ENCODE data around the gene PIGQ.
A peak's percentile ranks its signal among the peaks of the same experiment; 100 is the strongest.

Gene PIGQ

DNA sequence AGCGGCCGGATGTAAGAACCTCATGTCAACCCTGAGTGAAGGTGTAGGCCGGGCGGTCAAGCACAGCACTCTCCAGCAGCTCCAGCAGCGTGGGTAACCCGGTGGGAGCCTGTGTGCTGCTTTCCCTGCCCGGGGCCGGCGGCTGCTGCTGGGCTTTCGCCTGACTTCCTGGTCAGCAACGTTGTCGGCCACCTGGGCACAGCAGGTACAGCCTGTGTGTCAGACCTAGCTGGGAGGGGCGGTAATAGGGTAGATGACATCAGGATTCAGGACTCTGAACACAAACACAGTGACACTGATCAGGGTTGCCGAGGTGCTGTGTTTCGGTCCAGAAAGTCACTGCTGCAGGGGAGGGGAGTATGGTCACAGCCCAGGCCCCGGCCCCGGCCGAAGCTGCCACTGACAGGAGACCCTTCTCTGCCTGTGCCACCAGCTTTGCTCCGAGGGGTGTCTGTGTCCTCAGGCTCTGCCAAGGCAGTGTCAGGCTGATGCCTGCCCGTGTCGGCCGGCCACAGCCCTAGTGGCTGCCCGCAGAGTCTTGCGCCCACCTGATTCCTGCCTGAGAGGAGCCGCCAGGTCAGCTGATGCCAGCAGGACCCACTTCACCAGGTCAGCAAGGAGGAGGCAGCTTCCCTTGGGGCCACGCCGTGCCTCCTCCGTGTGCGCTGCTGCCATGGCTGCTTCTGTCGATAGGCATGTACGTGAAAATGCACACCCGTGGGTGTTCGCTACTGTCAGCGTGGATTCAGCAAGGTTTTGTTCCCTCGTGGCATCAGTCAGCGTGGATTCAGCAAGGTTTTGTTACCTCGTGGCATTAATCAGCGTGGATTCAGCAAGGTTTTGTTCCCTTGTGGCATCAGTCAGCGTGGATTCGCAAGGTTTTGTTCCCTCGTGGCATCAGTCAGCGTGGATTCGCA lies 29.3 kb downstream of the PIGQ start:
- Histone ChIP-seq H3K4me3 (ENCODE audit: low read length) (no peak overlapping the region), H3K36me3 (ENCODE audit: control insufficient read depth, insufficient read depth, low read length) (no peaks in the 10 kb centered on the region), H3K27me3 (ENCODE audit: control insufficient read depth, insufficient read depth, low read length) (no peaks in the 10 kb centered on the region), H3K9ac (ENCODE audit: low read length) (no peak overlapping the region), H3K9me3 (ENCODE audit: control insufficient read depth, low read length) (no peaks in the 10 kb centered on the region), H3K4me1 (ENCODE audit: control insufficient read depth, insufficient read depth, low read length) (peaks cover 33% of the 10 kb centered on the region)

DNA sequence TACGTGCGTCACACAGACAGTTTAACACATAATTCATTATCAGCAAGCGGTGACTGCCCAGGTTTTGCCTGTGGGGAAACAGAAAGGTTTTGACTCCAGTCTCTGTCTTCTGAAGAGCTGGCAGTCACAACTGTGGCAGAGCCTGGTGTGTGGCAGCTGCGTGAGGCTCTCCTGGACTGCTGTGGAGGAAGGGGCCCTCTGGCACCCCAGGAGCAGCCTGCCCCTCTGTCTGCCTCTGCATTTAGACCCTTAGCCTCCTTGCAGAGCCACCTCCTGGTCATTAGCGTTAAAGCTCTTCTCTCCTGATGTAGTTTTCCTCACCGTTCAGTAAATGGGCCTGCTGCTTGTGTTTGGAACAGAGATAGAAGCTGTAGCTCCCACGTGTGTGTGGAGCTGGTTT lies 31.0 kb downstream of the PIGQ start:
- Histone ChIP-seq H3K9ac (ENCODE audit: low read length) (no peak overlapping the region), H3K27me3 (ENCODE audit: control insufficient read depth, insufficient read depth, low read length) (no peaks in the 10 kb centered on the region), H3K4me1 (ENCODE audit: control insufficient read depth, insufficient read depth, low read length) (peaks cover 16% of the 10 kb centered on the region), H3K36me3 (ENCODE audit: control insufficient read depth, insufficient read depth, low read length) (no peaks in the 10 kb centered on the region), H3K4me3 (ENCODE audit: low read length) (no peak overlapping the region), H3K9me3 (ENCODE audit: control insufficient read depth, low read length) (no peaks in the 10 kb centered on the region)

DNA sequence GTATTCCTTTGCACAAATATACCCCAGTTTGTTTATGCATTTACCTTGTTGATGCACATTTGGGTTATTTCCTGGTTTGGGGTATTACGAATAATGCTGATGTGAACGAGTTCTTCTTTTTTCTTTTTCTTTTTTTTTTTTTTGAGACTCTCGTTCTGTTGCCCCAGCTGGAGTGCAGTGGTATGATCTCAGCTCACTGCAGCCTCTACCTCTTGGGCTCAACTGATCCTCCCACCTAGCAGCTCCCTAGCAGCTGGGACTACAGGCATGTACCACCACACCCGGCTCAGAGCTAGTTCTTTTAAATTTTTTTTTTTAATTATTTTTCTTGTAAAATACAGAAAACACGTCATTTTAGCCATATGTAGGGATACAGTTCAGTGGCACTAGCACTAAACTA lies 34.2 kb downstream of the PIGQ start:
- H3K4me3 ChIP-seq (ENCODE audit: low read length): no peak overlapping the region
- no peaks in the 10 kb centered on the region for H3K9me3 ChIP-seq (ENCODE audit: control insufficient read depth, low read length)
- no peaks in the 10 kb centered on the region for H3K27me3 ChIP-seq (ENCODE audit: control insufficient read depth, insufficient read depth, low read length)
- H3K36me3 ChIP-seq (ENCODE audit: control insufficient read depth, insufficient read depth, low read length): no peaks in the 10 kb centered on the region
- H3K4me1 ChIP-seq (ENCODE audit: control insufficient read depth, insufficient read depth, low read length): peaks cover 12% of the 10 kb centered on the region
- no peak overlapping the region for H3K9ac ChIP-seq (ENCODE audit: low read length)

DNA sequence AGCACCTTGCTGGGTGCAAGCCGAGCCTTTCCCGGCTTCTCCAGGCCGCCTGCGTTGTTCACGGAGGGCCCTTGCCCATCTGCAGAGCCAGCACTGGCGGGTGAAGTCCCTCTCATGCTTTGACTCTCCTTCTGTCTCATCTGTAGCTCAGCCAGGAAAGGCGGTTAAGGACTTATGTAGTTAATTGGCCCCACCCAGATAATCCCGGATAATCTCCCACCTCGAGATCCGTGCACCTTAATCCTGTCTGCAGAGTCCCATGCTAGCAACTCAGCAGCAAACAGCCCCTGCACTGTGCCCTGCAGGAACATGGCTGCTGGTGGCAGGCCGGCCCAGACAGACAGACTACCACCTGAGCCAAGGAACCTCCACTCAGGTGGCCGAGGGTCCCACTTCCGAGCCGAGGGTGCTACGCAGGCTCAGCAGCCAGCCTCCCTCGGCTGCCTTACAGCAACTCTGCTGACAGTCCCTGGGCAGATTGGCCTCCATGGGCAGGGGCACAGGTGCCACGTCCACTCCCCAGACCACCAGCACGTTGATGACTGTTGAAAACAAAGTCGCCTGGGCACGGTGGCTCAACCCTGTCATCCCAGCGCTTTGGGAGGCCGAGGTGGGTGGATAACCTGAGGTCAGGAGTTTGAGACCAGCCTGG lies 37.0 kb downstream of the PIGQ start:
- Histone ChIP-seq H3K9me3 (ENCODE audit: control insufficient read depth, low read length) (no peaks in the 10 kb centered on the region), H3K4me3 (ENCODE audit: low read length) (no peak overlapping the region), H3K9ac (ENCODE audit: low read length) (no peak overlapping the region), H3K36me3 (ENCODE audit: control insufficient read depth, insufficient read depth, low read length) (no peaks in the 10 kb centered on the region), H3K27me3 (ENCODE audit: control insufficient read depth, insufficient read depth, low read length) (no peaks in the 10 kb centered on the region), H3K4me1 (ENCODE audit: control insufficient read depth, insufficient read depth, low read length) (peaks cover 24% of the 10 kb centered on the region)

DNA sequence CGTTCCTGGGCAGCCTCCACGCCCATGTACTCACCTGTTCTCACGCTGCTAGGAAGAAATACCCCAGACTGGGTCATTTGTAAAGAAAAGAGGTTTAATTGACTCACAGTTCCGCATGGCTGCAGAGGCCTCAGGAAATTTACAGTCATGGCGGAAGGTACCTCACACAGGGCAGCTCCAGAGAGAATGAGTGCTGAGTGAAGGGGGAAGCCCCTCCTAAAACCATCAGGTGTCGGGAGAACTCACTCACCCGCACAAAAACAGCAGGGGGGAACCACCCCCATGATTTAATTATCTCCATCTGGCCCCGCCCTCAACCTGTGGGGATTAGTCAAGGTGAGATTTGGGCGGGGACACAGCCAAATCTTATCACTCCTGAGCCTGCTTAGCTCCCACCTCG lies 38.3 kb downstream of the PIGQ start:
- Histone ChIP-seq H3K27me3 (ENCODE audit: control insufficient read depth, insufficient read depth, low read length) (no peaks in the 10 kb centered on the region), H3K4me1 (ENCODE audit: control insufficient read depth, insufficient read depth, low read length) (peaks cover 24% of the 10 kb centered on the region), H3K4me3 (ENCODE audit: low read length) (no peak overlapping the region), H3K9ac (ENCODE audit: low read length) (no peak overlapping the region), H3K36me3 (ENCODE audit: control insufficient read depth, insufficient read depth, low read length) (no peaks in the 10 kb centered on the region), H3K9me3 (ENCODE audit: control insufficient read depth, low read length) (no peaks in the 10 kb centered on the region)

DNA sequence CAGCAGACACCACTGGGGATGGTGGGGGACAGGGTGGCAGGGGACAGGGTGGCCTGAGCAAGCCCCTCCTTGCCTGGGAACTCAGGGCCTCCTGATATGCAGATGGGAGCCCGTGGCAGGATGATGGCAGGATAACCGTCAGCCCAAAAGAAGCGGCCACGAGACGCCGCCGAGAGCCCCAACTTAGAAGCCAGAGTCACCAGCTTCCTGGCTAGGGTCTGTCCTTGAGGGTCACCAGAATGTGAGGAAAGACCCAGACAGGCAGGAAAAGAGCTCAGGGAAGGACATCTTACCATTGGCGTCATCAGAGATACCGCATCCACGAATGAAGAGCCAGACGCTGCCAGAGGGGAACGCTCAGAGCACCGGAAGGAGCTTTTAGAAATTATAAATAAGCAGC lies 39.5 kb downstream of the PIGQ start:
- H3K9me3 ChIP-seq (ENCODE audit: control insufficient read depth, low read length): no peaks in the 10 kb centered on the region
- no peak overlapping the region for H3K4me3 ChIP-seq (ENCODE audit: low read length)
- no peak overlapping the region for H3K9ac ChIP-seq (ENCODE audit: low read length)
- H3K36me3 ChIP-seq (ENCODE audit: control insufficient read depth, insufficient read depth, low read length): no peaks in the 10 kb centered on the region
- no peaks in the 10 kb centered on the region for H3K27me3 ChIP-seq (ENCODE audit: control insufficient read depth, insufficient read depth, low read length)
- H3K4me1 ChIP-seq (ENCODE audit: control insufficient read depth, insufficient read depth, low read length): peaks cover 24% of the 10 kb centered on the region

DNA sequence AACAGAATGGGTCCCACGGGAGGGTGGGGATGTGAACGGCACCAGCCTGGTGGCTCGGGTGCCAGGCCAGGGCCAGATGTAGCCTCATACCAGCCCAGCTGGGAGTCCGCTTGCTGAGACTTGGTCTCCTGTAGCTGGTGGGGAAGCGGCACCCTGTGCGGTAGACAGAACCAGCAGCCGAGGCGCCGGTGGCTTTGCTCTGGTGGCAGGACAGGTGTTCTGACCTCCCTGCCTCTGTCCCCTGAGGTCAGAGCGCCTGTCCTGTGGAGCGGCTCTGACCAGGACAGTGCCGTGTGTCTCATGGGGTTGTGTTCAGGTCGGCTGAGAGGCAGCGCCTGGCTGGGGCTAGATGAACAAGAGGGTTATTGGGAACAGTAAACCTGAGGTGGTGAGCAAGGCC lies 40.2 kb downstream of the PIGQ start:
- H3K36me3 ChIP-seq (ENCODE audit: control insufficient read depth, insufficient read depth, low read length): no peaks in the 10 kb centered on the region
- H3K9ac ChIP-seq (ENCODE audit: low read length): peak overlapping the region; percentile 22

DNA sequence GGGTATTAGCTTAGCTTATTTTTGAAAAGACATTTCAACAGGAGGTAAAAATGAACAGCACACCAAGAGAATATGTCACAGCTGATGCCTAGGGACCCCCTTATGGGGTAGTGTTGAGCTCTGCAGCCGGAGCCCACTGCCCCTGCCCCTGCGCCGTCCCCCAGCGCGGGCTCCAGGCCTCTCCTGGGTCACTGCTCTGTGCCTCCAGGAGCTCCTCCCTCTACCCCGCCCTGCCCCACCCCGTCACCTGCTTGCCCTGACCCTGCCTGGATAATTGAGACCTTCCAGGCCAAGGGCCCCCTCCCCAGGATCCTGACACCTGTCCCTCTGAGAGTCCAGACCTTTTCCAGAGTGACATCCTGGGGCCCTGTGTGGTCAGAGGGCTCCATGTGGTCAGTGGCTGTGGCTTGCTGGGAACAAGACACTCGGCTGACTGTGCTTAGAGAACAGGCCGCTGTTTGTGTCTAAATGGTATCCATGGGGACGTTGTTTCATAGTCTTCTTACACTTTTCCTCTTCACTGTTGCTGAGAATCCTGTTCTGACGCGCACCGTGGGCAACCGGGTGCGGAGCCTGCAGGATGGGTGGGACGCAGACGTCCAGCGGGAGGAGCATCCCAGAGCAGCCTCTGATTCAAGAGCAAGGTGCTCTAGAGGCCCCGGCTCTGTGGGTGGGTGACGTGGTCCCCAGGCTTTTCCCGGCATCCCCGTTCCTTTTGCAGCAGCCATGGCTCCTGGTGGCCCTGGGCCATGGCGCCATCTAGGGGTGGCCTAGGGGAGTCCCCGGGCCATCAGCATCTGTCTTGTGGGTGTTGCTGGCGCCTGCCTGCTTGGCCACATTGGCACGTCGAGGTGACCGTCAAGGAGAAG lies 41.0 kb downstream of the PIGQ start:
- Histone ChIP-seq H3K4me1 (ENCODE audit: control insufficient read depth, insufficient read depth, low read length) (peaks cover 24% of the 10 kb centered on the region), H3K27me3 (ENCODE audit: control insufficient read depth, insufficient read depth, low read length) (no peaks in the 10 kb centered on the region), H3K9ac (ENCODE audit: low read length) (peak overlapping the region; percentile 22), H3K4me3 (ENCODE audit: low read length) (no peak overlapping the region), H3K36me3 (ENCODE audit: control insufficient read depth, insufficient read depth, low read length) (no peaks in the 10 kb centered on the region), H3K9me3 (ENCODE audit: control insufficient read depth, low read length) (no peaks in the 10 kb centered on the region)

More for the DNA sequence above, 40.2 kb downstream of the PIGQ start:
- Histone ChIP-seq H3K4me3 (ENCODE audit: low read length) (no peak overlapping the region), H3K9me3 (ENCODE audit: control insufficient read depth, low read length) (no peaks in the 10 kb centered on the region), H3K4me1 (ENCODE audit: control insufficient read depth, insufficient read depth, low read length) (peaks cover 24% of the 10 kb centered on the region), H3K27me3 (ENCODE audit: control insufficient read depth, insufficient read depth, low read length) (no peaks in the 10 kb centered on the region)

DNA sequence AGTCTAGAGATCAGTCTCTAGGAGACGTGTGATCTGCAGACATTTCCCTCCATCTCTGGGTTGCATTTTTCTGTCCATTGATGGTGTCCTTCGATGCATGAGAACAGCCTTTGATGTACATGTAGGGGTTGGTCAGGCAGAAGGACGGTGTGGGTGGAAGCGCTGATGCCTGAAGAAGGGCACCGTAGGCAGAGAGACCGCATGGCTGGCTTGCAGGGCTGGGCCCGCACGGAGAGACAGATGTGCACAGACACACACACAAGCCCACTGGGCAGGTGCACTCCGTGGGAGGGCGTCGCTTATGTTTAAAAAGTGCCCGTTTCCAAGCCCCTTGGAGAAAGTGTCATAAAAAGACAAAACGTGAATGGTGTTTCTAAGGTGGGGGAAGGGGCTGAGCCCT lies 45.4 kb downstream of the PIGQ start:
- Histone ChIP-seq H3K9ac (ENCODE audit: low read length) (no peak overlapping the region), H3K4me3 (ENCODE audit: low read length) (no peak overlapping the region), H3K4me1 (ENCODE audit: control insufficient read depth, insufficient read depth, low read length) (peaks cover 23% of the 10 kb centered on the region), H3K27me3 (ENCODE audit: control insufficient read depth, insufficient read depth, low read length) (no peaks in the 10 kb centered on the region), H3K36me3 (ENCODE audit: control insufficient read depth, insufficient read depth, low read length) (no peaks in the 10 kb centered on the region), H3K9me3 (ENCODE audit: control insufficient read depth, low read length) (no peaks in the 10 kb centered on the region)

DNA sequence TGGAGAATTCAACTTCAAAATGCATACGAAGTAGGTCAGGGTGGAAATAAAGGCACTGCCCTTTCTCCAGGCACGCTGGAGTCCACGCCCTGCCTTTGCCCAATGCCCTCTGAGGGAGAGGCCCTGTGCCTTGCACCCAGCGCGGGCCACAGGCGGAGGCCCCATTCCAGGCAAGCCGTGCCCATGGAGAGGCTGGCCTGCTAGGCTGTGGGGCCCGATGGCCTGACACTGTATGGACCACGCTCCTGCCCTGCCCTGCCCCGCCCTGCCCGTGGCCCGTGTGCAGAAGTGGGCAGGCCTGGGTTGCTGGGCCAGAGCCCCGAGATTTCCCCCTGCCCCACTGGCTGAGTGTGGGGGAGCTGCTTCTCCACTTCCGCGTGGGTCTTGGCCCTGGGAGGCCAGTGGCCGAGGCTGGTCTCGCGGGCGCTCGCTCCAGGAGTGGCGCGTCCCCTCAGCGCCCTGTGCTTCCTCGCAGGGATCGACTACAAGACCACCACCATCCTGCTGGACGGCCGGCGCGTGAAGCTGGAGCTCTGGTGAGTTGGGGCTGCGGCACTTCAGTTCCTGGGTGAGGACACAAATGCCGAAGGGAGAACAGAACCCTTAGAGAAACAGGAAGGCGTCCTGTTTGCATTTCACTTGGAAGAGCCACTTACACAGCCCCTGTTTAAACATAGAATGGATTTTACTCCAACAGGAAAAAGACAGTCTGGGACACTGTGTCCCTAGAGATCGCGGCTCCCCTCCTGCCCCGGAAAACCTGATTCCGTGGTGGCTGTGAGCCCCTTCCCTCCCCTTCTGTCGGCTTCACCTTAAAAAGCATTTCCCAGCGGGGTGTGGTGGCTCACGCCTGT lies 47.2 kb downstream of the PIGQ start:
- no peak overlapping the region for H3K4me3 ChIP-seq (ENCODE audit: low read length)

DNA sequence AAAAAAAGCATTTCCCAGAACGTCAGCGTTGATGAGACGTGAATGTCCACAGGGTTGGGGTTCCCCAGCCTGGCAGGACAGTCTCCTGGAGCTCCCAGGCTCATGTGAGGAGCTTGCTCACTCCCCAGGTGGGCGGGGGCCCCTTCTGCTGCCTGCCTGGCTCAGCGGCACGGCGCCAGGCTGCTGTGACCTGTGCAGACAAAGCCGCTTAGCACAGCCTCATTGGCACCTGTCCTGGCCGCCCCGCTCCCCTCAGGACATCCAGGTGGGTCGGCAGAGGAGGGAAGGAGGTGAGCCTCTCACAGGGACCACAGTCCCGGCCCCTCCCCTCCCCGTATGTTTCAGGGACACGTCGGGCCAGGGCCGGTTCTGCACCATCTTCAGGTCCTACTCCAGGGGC lies 48.1 kb downstream of the PIGQ start:
- H3K36me3 ChIP-seq (ENCODE audit: control insufficient read depth, insufficient read depth, low read length): no peaks in the 10 kb centered on the region
- H3K9me3 ChIP-seq (ENCODE audit: control insufficient read depth, low read length): no peaks in the 10 kb centered on the region
- H3K9ac ChIP-seq (ENCODE audit: low read length): no peak overlapping the region
- H3K4me3 ChIP-seq (ENCODE audit: low read length): no peak overlapping the region
- H3K4me1 ChIP-seq (ENCODE audit: control insufficient read depth, insufficient read depth, low read length): peaks cover 23% of the 10 kb centered on the region
- H3K27me3 ChIP-seq (ENCODE audit: control insufficient read depth, insufficient read depth, low read length): no peaks in the 10 kb centered on the region

More for the DNA sequence above, 47.2 kb downstream of the PIGQ start:
- Histone ChIP-seq H3K9ac (ENCODE audit: low read length) (no peak overlapping the region), H3K27me3 (ENCODE audit: control insufficient read depth, insufficient read depth, low read length) (no peaks in the 10 kb centered on the region), H3K4me1 (ENCODE audit: control insufficient read depth, insufficient read depth, low read length) (peaks cover 18% of the 10 kb centered on the region), H3K9me3 (ENCODE audit: control insufficient read depth, low read length) (no peaks in the 10 kb centered on the region), H3K36me3 (ENCODE audit: control insufficient read depth, insufficient read depth, low read length) (no peaks in the 10 kb centered on the region)

Measured in mucosa of stomach (tissue), 1 donor.